MCF 10A (cell line): ENCODE data around the gene FAM216A. TPM values are rescaled to one million over a fixed set of nuclear protein-coding genes. Genes with fewer than 3 reads are reported as not detected.
A peak's percentile ranks its signal among the peaks of the same experiment; 100 is the strongest.

ENCODE experiments used
- BruUV-seq: library from RNA; stranded (reverse); fragments of 400-500 nt; replicated peaks from 2 replicates; lab custom pipeline; 2021; lab: Mats Ljungman, UMichigan
- CTCF ChIA-PET: fragments of 300-600 bp; sonication (Branson Sonifier 250); formaldehyde crosslinking; extraction: SDS; loops from one replicate; lab custom pipeline; 2021; ENCODE audit warnings: antibody characterized with exemption, inconsistent platforms; lab: Yijun Ruan, JAX
- POLR2A ChIA-PET: fragments of 300-600, 350-650 bp; sonication (Branson Sonifier 250); formaldehyde crosslinking; extraction: SDS; loops from one replicate; lab custom pipeline; 2020; ENCODE audit warnings: antibody characterized with exemption, inconsistent platforms; lab: Yijun Ruan, JAX
- DNase-seq: peaks from one replicate; pipeline ENCODE4 v3.0.0-alpha.2; 2018; ENCODE audit not compliant: unreplicated experiment
- H3K27ac Mint-ChIP-seq: one replicate; pipeline ENCODE4 v1.8.0; 2022; ENCODE audit warnings: mild to moderate bottlenecking, low read depth, mixed read lengths; ENCODE audit not compliant: unreplicated experiment
- H3K27me3 Mint-ChIP-seq: one replicate; pipeline ENCODE4 v1.8.0; 2022; ENCODE audit warnings: mixed read lengths; ENCODE audit not compliant: insufficient read depth, unreplicated experiment
- H3K36me3 Mint-ChIP-seq: one replicate; pipeline ENCODE4 v1.8.0; 2022; ENCODE audit warnings: mild to moderate bottlenecking, moderate library complexity, mixed read lengths; ENCODE audit not compliant: insufficient read depth, unreplicated experiment
- H3K4me1 Mint-ChIP-seq: one replicate; pipeline ENCODE4 v1.8.0; 2022; ENCODE audit warnings: mixed read lengths; ENCODE audit not compliant: insufficient read depth, unreplicated experiment
- H3K4me3 Mint-ChIP-seq: one replicate; pipeline ENCODE4 v1.8.0; 2022; ENCODE audit warnings: mild to moderate bottlenecking, moderate library complexity, mixed read lengths; ENCODE audit not compliant: unreplicated experiment
- H3K9me3 Mint-ChIP-seq: one replicate; pipeline ENCODE4 v1.8.0; 2022; ENCODE audit warnings: mixed read lengths; ENCODE audit not compliant: unreplicated experiment
- CTCF ChIP-seq: fragments of 200-600 bp; IDR thresholded peaks from one replicate; pipeline ENCODE4 v1.8.0; 2022; ENCODE audit warnings: antibody characterized with exemption, mild to moderate bottlenecking; ENCODE audit not compliant: unreplicated experiment
- intact Hi-C: fragments of 100-400 bp; cut with micrococcal nuclease; formaldehyde crosslinking; loops from 2 replicates; pipeline ENCODE4 v1.14.1; 2022
- total RNA-seq: library from RNA; stranded (reverse); gene quantifications from 2 replicates; pipeline ENCODE4 v1.2.3, GENCODE V29; 2022

FAM216A gene
- total RNA-seq, 1 experiment from 2014 or later = 25.8 TPM

GRCh38 chr12:110431957-110432587 is 36.6 kb upstream of the FAM216A start:
- BruUV-seq = no TSS peak
- CTCF ChIA-PET = interaction anchor here (0.6 to 2.1 kb wide), 47 partner anchors 9 to 937 kb away, joined by 3 to 51 read pairs (median 4); partner anchors contain the start of gene PHETA1
- H3K27ac Mint-ChIP-seq = peak overlapping the region; percentile 93

DNA sequence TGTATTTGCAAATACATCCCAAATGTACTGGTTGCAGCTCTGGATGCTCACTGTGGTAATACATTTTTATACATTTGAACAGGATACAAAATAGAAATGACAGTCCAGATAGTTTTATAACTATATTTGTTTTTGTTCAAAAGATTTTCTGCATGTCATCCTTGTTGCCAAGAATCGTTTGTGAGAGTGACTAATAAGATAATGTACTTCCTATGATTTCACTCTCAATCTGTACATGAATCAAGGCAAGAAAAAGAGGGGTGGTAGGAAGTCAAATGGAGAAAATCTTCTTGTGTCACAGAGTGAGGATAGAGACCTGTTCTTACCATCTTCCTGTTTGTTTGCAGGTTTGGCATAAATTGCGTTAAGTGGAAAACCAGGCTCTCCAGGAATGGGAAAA is 32.4 kb upstream of the FAM216A start:
- H3K36me3 Mint-ChIP-seq = peaks cover 81% of the 10 kb centered on the region
- no peaks in the 10 kb centered on the region for H3K9me3 Mint-ChIP-seq
- no peak for TF ChIP-seq CTCF
- ChIA-PET POLR2A (no interaction called here), CTCF (no interaction called here)
- intact Hi-C loops = no loop called here
- no peaks in the 10 kb centered on the region for H3K4me1 Mint-ChIP-seq
- H3K27ac Mint-ChIP-seq = no peak overlapping the region
- DNase-seq = no peak
- no peak overlapping the region for H3K4me3 Mint-ChIP-seq
- no peaks in the 10 kb centered on the region for H3K27me3 Mint-ChIP-seq
- BruUV-seq = TSS peak; percentile 8

More at GRCh38 chr12:110431957-110432587, 36.6 kb upstream of the FAM216A start:
- H3K27me3 Mint-ChIP-seq = no peaks in the 10 kb centered on the region
- TF ChIP-seq CTCF = no peak
- no peaks in the 10 kb centered on the region for H3K9me3 Mint-ChIP-seq
- POLR2A ChIA-PET = interaction anchor here (0.6 to 1.8 kb wide), 15 partner anchors 8 to 544 kb away, joined by 3 to 15 read pairs (median 5); partner anchors contain the start of genes ARPC3, FAM216A, GPN3 and TCTN1
- peak overlapping the region; percentile 97 for H3K4me3 Mint-ChIP-seq
- no peak for DNase-seq
- H3K4me1 Mint-ChIP-seq = peaks cover 5% of the 10 kb centered on the region
- H3K36me3 Mint-ChIP-seq = peaks cover 40% of the 10 kb centered on the region
- intact Hi-C loops = loop anchor here (1.0 to 2.0 kb wide), 3 partner anchors 29 to 332 kb away; partner anchors contain the start of gene ANAPC7

DNA sequence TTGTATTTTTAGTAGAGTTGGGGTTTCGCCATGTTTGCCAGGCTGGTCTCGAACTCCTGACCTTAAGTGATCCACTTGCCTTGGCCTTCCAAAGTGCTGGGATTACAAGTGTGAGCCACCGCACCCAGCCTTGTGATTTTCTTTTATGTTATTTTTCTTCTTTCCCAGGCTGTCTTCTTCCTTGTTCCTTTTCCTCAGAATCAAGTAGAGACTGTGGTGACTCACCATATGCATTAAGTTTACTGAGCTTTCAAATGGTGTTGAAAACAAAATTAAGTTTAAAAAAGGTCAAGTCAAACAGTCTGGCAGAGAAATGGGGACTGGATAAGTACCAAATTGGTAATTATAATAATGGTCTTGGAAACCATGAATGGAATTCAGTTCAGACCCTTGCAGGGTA is 24.2 kb upstream of the FAM216A start:
- BruUV-seq = no TSS peak
- no peaks in the 10 kb centered on the region for H3K27me3 Mint-ChIP-seq
- H3K4me1 Mint-ChIP-seq = no peaks in the 10 kb centered on the region
- ChIA-PET POLR2A (no interaction called here), CTCF (interaction anchor here (1.3 to 2.2 kb wide), 2 partner anchors 13 to 158 kb away, joined by 3 to 6 read pairs; no protein-coding TSS in a partner anchor)
- H3K36me3 Mint-ChIP-seq = peaks cover 74% of the 10 kb centered on the region
- H3K27ac Mint-ChIP-seq = no peak overlapping the region
- no peak for DNase-seq
- no peaks in the 10 kb centered on the region for H3K9me3 Mint-ChIP-seq
- intact Hi-C loops = no loop called here
- no peak for TF ChIP-seq CTCF
- no peak overlapping the region for H3K4me3 Mint-ChIP-seq

- Mint-ChIP-seq H3K4me1 (peaks cover 5% of the 10 kb centered on the region), H3K4me3 (peak within 1 kb of the TSS; percentile 99), H3K9me3 (no peaks in the 10 kb centered on the region), H3K27me3 (no peaks in the 10 kb centered on the region), H3K27ac (peak within 1 kb of the TSS; percentile 100), H3K36me3 (peaks cover 42% of the 10 kb centered on the region)
- ChIA-PET POLR2A (interaction anchor here (0.6 to 10.0 kb wide), 29 partner anchors 8 to 472 kb away, joined by 3 to 126 read pairs (median 4); partner anchors contain the start of genes C12orf76, FAM216A, GPN3 and RAD9B), CTCF (interaction anchor here (0.6 to 6.4 kb wide), 26 partner anchors 14 to 558 kb away, joined by 3 to 61 read pairs (median 3); partner anchors contain the start of genes FAM216A, GPN3 and TCTN1)
- peak; percentile 83 for TF ChIP-seq CTCF
- intact Hi-C loops = loop anchor here (1.0 to 10.0 kb wide), 3 partner anchors 18 to 245 kb away; partner anchors contain the start of genes FAM216A and GPN3
- DNase-seq = peak; percentile 93
- TSS peak; percentile 60 for BruUV-seq
These were observed 18.7 kb upstream of the FAM216A start, which contains the start of gene ARPC3 for GRCh38 chr12:110449799-110450497. Gene ARPC3 (minus strand): TSS chr12:110450337. CDS start chr12:110450260, 77 bp downstream.
